Measurements from ENCODE around the gene FOXI3. TPM values are rescaled to one million over a fixed set of nuclear protein-coding genes. Genes with fewer than 3 reads are reported as not detected.
"Not testable (repeated sequence)": the region's sequence is repeated elsewhere in the genome, so short reads cannot be mapped to it uniquely, and the experiment has no call there.

The FOXI3 gene
- polyA plus RNA-seq, 1 donor (not counting 4 experiments of a cell fraction or from before 2014, with no cell fraction given): not detected

DNA sequence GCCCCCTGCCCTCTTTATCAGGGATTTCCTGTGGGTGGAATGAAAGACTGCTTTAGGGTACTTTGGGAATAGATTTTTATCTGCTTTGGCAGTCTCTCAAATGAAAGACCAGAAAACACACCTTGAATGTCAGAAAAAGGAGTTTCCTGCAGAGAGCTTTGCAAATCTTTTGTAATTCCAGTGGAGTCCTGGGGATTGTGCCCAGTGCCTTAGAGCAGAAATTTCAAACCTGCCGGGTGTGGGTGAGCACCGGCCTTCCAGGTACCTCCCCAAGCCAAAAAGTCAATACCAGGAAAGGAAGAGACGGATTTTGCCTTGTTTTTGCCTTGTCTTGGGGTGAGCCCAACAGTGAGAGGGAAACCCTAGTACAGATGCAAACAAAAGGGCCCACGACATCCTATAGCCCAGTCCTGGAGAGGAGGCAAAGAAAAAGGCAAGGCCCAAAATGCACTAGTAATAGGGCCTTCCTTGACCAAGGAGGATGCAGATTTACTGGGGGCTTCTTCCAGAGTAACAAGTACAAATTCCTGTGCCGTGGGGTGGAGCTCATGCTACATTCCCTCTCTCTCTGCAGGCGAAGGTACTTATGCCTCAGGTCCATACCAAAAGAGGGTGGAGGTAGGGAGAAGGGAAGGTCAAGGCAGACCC, 36.4 kb downstream of the FOXI3 start:
- Histone ChIP-seq H3K4me3 (ENCODE audit: control insufficient read depth in 2 of 3, extremely low read depth in 1 of 3, insufficient read depth in 2 of 3, low read depth in 1 of 3, low read length in 3 of 3) (no peak overlapping the region), H3K9ac (ENCODE audit: control insufficient read depth, extremely low read depth, insufficient read depth, low read length) (no peak overlapping the region), H3K4me2 (ENCODE audit: control insufficient read depth, extremely low read depth, insufficient read depth, low read depth, low read length) (no peak overlapping the region), H3K9me1 (ENCODE audit: control insufficient read depth, extremely low read depth, insufficient read depth, low read length) (no peaks in the 10 kb centered on the region), H3K27ac (ENCODE audit: control insufficient read depth, insufficient read depth, low read length) (no peak overlapping the region), H4K20me1 (ENCODE audit: control insufficient read depth, extremely low read depth, insufficient read depth, low read length) (no peaks in the 10 kb centered on the region), H3K9me3 (ENCODE audit: control insufficient read depth, low read depth, low read length) (no peaks in the 10 kb centered on the region), H3K27me3 (ENCODE audit: control insufficient read depth, extremely low read depth, insufficient read depth, low read length) (peaks cover 3% of the 10 kb centered on the region), H3K79me2 (ENCODE audit: control insufficient read depth, insufficient read depth, low read length) (no peaks in the 10 kb centered on the region), H2AFZ (ENCODE audit: control insufficient read depth, low read length) (no peak overlapping the region), H3K4me1 (ENCODE audit: control insufficient read depth, extremely low read depth, insufficient read depth, low read length) (no peaks in the 10 kb centered on the region), H3K36me3 (ENCODE audit: control insufficient read depth in 2 of 2, extremely low read depth in 1 of 2, insufficient read depth in 2 of 2, low read length in 2 of 2) (no peaks in the 10 kb centered on the region)
- dilution Hi-C loops (cut with MboI; ENCODE audit: extremely low pct_ligation_motif_present, low sequenced_read_pairs): no loop called here
- TF ChIP-seq, protein P1, sequence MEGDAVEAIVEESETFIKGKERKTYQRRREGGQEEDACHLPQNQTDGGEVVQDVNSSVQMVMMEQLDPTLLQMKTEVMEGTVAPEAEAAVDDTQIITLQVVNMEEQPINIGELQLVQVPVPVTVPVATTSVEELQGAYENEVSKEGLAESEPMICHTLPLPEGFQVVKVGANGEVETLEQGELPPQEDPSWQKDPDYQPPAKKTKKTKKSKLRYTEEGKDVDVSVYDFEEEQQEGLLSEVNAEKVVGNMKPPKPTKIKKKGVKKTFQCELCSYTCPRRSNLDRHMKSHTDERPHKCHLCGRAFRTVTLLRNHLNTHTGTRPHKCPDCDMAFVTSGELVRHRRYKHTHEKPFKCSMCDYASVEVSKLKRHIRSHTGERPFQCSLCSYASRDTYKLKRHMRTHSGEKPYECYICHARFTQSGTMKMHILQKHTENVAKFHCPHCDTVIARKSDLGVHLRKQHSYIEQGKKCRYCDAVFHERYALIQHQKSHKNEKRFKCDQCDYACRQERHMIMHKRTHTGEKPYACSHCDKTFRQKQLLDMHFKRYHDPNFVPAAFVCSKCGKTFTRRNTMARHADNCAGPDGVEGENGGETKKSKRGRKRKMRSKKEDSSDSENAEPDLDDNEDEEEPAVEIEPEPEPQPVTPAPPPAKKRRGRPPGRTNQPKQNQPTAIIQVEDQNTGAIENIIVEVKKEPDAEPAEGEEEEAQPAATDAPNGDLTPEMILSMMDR (optimal IDR thresholded peaks at IDR 0.05 in 1 of 3, IDR thresholded peaks at IDR 0.05 in 1 of 3, conservative IDR thresholded peaks at IDR 0.05 in 1 of 3; ENCODE audit: extremely low read depth in 1 of 3, insufficient read depth in 2 of 3, low read length in 3 of 3): no peak
- no peak for TF ChIP-seq EZH2 (IDR thresholded peaks at IDR 0.05; ENCODE audit: low read length)
- DNase-seq (ENCODE audit: low read depth, low spot score) (no peak), FAIRE-seq (no peak)

- H3K9ac ChIP-seq (ENCODE audit: control insufficient read depth, extremely low read depth, insufficient read depth, low read length); H4K20me1 ChIP-seq (ENCODE audit: control insufficient read depth, extremely low read depth, insufficient read depth, low read length); H3K4me3 ChIP-seq (ENCODE audit: control insufficient read depth in 2 of 3, extremely low read depth in 1 of 3, insufficient read depth in 2 of 3, low read depth in 1 of 3, low read length in 3 of 3); H3K79me2 ChIP-seq (ENCODE audit: control insufficient read depth, insufficient read depth, low read length); H3K9me3 ChIP-seq (ENCODE audit: control insufficient read depth, low read depth, low read length); H3K36me3 ChIP-seq (ENCODE audit: control insufficient read depth in 2 of 2, extremely low read depth in 1 of 2, insufficient read depth in 2 of 2, low read length in 2 of 2); H3K27me3 ChIP-seq (ENCODE audit: control insufficient read depth, extremely low read depth, insufficient read depth, low read length); FAIRE-seq; DNase-seq (ENCODE audit: low read depth, low spot score); H3K4me2 ChIP-seq (ENCODE audit: control insufficient read depth, extremely low read depth, insufficient read depth, low read depth, low read length); H2AFZ ChIP-seq (ENCODE audit: control insufficient read depth, low read length); H3K4me1 ChIP-seq (ENCODE audit: control insufficient read depth, extremely low read depth, insufficient read depth, low read length); H3K9me1 ChIP-seq (ENCODE audit: control insufficient read depth, extremely low read depth, insufficient read depth, low read length); H3K27ac ChIP-seq (ENCODE audit: control insufficient read depth, insufficient read depth, low read length); dilution Hi-C loops (cut with MboI; ENCODE audit: extremely low pct_ligation_motif_present, low sequenced_read_pairs): not testable (repeated sequence)
Measured at GRCh38 chr2:88408870-88409269, 43.6 kb downstream of the FOXI3 start.

All from keratinocyte (primary cell).